GM23248 (cell line): ENCODE measurements around the gene IPO13.

Source experiments
- EZH2 ChIP-seq: fragments of 200-600 bp; sonication (generic); IDR thresholded peaks from 2 replicates; pipeline ENCODE4 v1.6.1; 2018; ENCODE audit warnings: antibody characterized with exemption, mild to moderate bottlenecking; ENCODE audit not compliant: insufficient read depth, poor library complexity, severe bottlenecking
- EZH2phosphoT487 ChIP-seq: fragments of 200-600 bp; sonication (generic); IDR thresholded peaks from 2 replicates; pipeline ENCODE4 v1.6.1; 2018; ENCODE audit warnings: antibody characterized with exemption, moderate library complexity, mild to moderate bottlenecking, low read depth; ENCODE audit not compliant: insufficient read depth

DNA sequence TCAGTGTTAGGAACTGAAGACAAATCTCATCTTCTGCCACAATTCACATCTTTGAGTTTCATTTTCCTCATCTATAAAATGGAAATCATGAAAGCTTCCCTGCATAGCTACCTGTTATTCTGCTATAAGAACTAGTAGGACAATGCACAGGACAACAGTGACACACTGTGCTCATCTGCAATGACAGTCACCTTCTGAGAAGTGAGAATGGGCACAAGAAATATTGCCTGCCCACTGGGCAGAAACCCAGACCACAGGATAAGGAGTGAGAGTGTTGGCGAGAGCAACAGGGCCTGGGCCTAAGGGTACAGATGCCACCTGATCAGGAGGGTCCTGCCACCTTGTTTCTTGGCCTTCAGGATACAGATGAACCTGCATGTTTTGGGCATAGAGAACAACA is 36.4 kb upstream of the IPO13 start:
- TF ChIP-seq EZH2 (no peak), EZH2phosphoT487 (no peak)
